GM19035 (cell line): ENCODE data around the gene GRIFIN.

Experiments used
- ATAC-seq: cut with Tn5 transposase; IDR thresholded peaks from one replicate; pipeline ENCODE4 v1.9.1; 2021; ENCODE audit not compliant: unreplicated experiment

GRIFIN gene

GRCh38 chr7:2437136-2437535 lies 39.1 kb downstream of the GRIFIN start:
- ATAC-seq: no peak

- ATAC-seq: no peak
Observed at GRCh38 chr7:2436341-2437104, 39.7 kb downstream of the GRIFIN start.

- no peak for ATAC-seq
Observed at GRCh38 chr7:2435146-2435545, 41.1 kb downstream of the GRIFIN start.

GRCh38 chr7:2433713-2434550 lies 42.3 kb downstream of the GRIFIN start:
- no peak for ATAC-seq

GRCh38 chr7:2432910-2433712 lies 43.1 kb downstream of the GRIFIN start:
- no peak for ATAC-seq

- ATAC-seq: no peak
Observed at GRCh38 chr7:2431260-2431867, 44.8 kb downstream of the GRIFIN start.

- no peak for ATAC-seq
Observed at GRCh38 chr7:2425749-2426148, 50.4 kb downstream of the GRIFIN start.
